ENCODE data around the gene CTDP1.

CTDP1 gene, protein sequence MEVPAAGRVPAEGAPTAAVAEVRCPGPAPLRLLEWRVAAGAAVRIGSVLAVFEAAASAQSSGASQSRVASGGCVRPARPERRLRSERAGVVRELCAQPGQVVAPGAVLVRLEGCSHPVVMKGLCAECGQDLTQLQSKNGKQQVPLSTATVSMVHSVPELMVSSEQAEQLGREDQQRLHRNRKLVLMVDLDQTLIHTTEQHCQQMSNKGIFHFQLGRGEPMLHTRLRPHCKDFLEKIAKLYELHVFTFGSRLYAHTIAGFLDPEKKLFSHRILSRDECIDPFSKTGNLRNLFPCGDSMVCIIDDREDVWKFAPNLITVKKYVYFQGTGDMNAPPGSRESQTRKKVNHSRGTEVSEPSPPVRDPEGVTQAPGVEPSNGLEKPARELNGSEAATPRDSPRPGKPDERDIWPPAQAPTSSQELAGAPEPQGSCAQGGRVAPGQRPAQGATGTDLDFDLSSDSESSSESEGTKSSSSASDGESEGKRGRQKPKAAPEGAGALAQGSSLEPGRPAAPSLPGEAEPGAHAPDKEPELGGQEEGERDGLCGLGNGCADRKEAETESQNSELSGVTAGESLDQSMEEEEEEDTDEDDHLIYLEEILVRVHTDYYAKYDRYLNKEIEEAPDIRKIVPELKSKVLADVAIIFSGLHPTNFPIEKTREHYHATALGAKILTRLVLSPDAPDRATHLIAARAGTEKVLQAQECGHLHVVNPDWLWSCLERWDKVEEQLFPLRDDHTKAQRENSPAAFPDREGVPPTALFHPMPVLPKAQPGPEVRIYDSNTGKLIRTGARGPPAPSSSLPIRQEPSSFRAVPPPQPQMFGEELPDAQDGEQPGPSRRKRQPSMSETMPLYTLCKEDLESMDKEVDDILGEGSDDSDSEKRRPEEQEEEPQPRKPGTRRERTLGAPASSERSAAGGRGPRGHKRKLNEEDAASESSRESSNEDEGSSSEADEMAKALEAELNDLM

DNA sequence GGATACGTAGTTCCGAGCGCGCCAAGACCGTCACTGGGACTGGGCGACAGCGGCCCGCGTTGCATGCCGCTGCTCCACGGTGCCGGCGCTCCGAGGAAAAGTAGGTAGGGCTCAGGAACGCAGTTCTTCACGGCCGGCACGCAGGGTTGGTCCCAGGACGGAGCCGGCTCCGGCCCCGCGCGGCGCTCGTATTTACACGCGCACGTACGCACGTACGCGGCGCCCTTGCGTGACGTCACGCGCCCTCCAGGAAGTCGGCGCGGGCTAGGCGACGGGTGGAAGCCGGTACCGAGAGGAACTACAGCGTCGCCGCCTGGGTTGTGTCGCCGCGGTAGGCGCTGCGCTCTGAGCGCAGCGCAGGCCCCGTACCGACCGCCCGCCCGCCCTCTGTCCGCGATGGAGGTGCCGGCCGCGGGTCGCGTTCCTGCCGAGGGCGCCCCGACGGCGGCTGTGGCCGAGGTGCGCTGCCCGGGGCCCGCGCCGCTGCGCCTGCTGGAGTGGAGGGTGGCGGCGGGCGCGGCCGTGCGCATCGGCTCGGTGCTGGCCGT, at the start of gene CTDP1:
Gene CTDP1, plus strand, starts transcription at position 252 of the 548 bp plus-strand sequence. Its CDS starts 145 bp downstream, at position 397.
- DNase-seq (ENCODE audit: low read depth): peak; percentile 82

GRCh38 chr18:79630281-79631095, 49.1 kb upstream of the CTDP1 start:
- no peak for DNase-seq (ENCODE audit: low read depth)

- DNase-seq (ENCODE audit: low read depth): no peak
Measured at GRCh38 chr18:79631096-79631507, 48.5 kb upstream of the CTDP1 start.

- DNase-seq (ENCODE audit: low read depth): no peak
Measured at GRCh38 chr18:79631761-79632446, 47.7 kb upstream of the CTDP1 start.

DNA sequence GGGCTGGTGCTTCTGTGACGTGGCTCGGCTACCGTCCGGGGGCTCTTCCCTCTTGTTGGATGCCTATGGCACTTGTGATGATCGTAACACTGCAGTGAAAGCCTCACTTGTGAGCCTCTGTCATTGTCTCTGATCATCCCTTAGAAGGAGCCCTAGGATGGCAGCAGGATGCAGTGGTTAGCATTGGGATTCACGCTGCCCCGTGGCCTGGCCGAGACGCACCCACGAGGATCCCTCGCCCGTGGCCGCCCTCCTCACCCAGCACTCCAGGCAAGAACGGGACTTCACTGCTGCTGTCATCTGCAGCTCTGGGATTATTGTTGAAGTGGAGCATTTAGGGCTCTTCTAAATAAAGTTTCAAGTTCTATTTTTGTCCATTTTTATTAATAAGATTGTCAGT, 46.8 kb upstream of the CTDP1 start:
- no peak for DNase-seq (ENCODE audit: low read depth)

DNA sequence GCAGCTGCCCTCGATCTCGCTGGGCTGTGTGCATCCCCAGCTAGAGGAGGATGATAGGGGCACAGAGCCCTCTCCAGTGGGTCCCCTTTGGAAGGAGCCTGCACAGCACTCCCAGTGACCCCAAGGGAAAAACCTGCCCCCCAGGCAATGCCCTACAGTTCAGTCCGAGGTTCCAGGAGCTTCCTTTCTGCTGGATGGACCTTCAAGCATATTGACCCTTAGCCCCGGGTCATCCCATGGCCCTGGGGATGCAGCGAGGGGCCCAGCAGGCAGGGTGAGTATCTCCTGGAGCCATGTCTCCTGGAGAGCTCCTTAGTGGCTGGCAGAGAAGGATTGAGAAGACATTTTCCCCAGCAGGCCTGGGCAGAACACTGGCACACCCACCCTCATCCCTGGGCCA, 45.4 kb upstream of the CTDP1 start:
- no peak for DNase-seq (ENCODE audit: low read depth)

DNA sequence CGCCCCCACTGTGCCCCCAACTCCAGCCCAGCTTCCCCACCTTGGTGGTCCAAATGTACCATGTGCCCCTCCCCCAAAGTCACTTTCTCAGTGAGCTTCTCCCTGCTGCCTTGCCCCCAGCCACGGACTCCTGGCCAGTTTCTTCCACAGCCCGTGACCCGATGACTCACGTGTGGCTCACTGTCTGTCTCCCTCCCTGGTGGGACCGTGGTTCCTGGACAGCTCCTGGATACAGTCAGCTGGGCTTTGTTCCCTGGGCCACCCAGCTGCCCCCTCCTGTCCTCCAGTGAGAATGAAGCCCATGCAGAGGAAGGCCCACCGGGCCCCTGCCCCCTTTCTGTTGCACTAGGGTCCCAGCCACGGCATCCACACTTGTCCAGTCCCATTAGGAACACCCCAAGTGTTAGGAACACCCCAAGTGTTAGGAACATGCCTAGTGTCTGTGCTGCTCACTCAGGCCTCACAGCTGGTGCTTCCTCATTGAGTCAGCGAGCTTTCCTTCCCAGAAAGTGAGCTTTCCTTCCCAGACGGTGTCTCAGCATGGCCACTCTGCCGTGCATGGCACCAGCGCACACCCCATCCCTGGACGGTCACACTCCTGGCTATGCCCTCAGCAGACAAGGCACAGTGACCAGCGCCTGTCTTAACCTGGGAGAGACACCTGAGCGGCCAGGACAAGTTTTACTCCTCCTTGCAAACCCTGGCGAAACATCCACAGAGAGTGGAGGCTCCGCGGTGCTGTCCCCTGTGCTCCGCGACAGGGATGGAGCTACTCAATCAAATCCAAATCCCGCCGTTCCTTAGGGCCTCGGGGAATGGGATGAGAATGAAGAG, 44.8 kb upstream of the CTDP1 start:
- no peak for DNase-seq (ENCODE audit: low read depth)

GRCh38 chr18:79635427-79635726, 44.2 kb upstream of the CTDP1 start:
- DNase-seq (ENCODE audit: low read depth): no peak

DNA sequence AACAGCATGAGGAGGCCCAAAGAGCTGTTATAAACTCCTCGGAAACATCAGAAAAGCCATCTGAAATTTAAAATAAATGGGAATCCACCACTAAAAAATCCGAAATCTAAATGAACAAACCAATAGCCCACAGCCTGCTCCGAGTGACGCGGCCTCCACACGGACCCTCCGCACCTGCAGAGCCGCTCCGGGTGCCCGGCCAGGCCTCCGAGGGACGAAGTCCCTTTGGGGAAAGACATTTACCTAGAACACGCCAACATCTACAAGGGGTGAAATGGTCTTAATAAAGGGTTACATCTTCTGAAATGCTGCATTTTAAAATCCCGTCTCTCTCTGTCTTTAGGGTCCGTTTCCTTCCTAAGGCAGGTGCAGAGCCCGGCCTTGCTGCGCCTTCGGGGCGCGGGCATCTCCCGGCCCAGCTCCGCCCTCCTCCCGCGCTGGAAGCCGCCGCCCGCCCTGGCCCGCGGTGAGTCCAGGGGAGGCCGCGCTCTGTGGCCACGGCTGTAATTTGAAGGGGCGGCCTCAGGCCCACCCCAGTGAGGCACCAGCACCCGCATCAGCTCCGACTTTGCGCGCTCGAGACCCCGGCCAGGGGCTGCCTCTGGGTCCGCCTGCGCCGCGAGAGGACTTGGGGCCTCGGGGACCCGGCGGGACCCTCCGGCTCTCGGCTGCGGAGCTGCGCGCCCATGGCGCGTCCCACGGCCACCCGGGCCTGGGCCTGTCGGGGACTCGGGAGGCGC, 42.3 kb upstream of the CTDP1 start:
- DNase-seq (ENCODE audit: low read depth): no peak

GRCh38 chr18:79637921-79638909, 41.4 kb upstream of the CTDP1 start:
- no peak for DNase-seq (ENCODE audit: low read depth)

DNA sequence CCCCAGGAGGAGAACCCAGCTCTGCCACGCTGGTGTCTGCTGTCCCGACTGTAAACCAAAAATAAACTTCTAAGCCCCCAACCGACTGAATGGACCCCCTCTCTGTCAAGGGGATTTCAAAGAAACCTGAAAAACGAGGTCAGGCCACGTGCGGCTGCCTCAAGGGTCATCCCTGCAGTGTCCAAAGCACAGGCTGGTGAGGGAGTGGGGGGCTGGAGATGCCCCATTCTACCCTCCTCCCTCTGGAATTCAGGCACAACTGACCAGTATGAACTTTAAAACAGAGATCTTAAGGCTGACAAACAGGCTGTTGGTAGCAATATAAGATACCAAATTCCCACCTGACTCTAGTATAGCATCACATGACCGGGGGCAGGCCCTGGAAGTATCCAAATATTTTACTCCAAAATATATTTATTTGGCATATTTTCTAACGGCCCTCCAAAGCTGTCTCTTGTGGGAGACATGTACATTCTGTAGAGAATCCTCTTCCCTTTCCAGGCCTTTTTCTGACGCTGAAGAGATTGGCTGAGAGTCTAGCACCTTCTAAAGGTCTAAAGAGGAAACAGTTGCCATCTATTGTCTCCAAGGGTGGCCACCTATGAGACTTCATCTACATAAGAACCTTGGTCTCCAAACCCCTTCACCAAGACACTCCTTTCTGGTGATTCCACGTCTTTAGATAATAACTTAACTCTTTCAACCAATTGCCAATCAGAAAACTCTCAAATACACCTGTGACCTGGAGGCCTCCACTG, 40.4 kb upstream of the CTDP1 start:
- DNase-seq (ENCODE audit: low read depth): no peak

- no peak for DNase-seq (ENCODE audit: low read depth)
Measured at GRCh38 chr18:79640064-79640672, 39.4 kb upstream of the CTDP1 start.

- no peak for DNase-seq (ENCODE audit: low read depth)
Measured at GRCh38 chr18:79640875-79641274, 38.7 kb upstream of the CTDP1 start.

- no peak for DNase-seq (ENCODE audit: low read depth)
Measured at GRCh38 chr18:79641722-79642497, 37.7 kb upstream of the CTDP1 start.

DNA sequence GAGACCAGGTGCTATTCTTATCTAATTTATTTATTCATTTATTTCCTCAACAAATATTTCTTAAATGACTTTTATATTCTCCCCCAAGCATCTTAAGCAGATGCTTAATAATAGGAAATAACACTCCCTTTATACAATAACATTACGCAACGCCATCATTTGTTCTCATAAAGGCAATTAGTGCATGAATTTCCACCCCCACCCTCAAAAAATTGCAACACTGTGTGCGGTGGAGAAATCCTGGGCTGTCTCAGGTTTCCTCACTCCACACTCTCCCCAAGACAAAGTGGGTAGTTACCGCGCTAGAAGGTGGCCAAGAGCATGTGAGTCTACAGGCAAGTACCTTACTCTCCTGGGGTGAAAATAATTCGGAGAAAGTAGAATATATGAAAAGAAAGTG, 37.0 kb upstream of the CTDP1 start:
- DNase-seq (ENCODE audit: low read depth): no peak

Measured in stimulated activated CD4-positive, alpha-beta T cell treated with anti-CD3 and anti-CD28 coated beads, Interleukin-2, amount 100 ng/mL, for 4 hours (primary cell).